GM19397 (cell line): ENCODE data around the gene OR1Q1.
"Not testable (repeated sequence)": the region's sequence is repeated elsewhere in the genome, so short reads cannot be mapped to it uniquely, and the experiment has no call there.

Source experiments
- ATAC-seq: cut with Tn5 transposase; IDR thresholded peaks from one replicate; pipeline ENCODE4 v1.9.1; 2021; ENCODE audit warnings: mild to moderate bottlenecking, moderate library complexity; ENCODE audit not compliant: unreplicated experiment

The OR1Q1 gene

GRCh38 chr9:122614362-122614761, at the start of gene OR1Q1:
Gene OR1Q1, plus strand, starts transcription at chr9:122614738. Its CDS starts 0 bp downstream, at chr9:122614738.
- ATAC-seq, result no peak

GRCh38 chr9:122567901-122568300, 46.6 kb upstream of the OR1Q1 start:
- ATAC-seq, result no peak

- no peak for ATAC-seq
Observed at GRCh38 chr9:122572456-122572855, 42.1 kb upstream of the OR1Q1 start.

- no peak for ATAC-seq
Observed at GRCh38 chr9:122579874-122580273, 34.7 kb upstream of the OR1Q1 start.

- no peak for ATAC-seq
Observed at GRCh38 chr9:122580360-122580759, 34.2 kb upstream of the OR1Q1 start.

GRCh38 chr9:122583284-122583683, 31.3 kb upstream of the OR1Q1 start, which contains the start of gene OR1L8:
Gene OR1L8, minus strand, starts transcription at chr9:122583384. Its CDS starts 14,907 bp downstream, at chr9:122568477.
- ATAC-seq, result not testable (repeated sequence)

GRCh38 chr9:122605691-122606090, 8.8 kb upstream of the OR1Q1 start:
- no peak for ATAC-seq

GRCh38 chr9:122606587-122606986, 8.0 kb upstream of the OR1Q1 start:
- no peak for ATAC-seq

- no peak for ATAC-seq
Observed at GRCh38 chr9:122609804-122610203, 4.7 kb upstream of the OR1Q1 start.

- ATAC-seq, result no peak
Observed at GRCh38 chr9:122619996-122620395, 5.5 kb downstream of the OR1Q1 start.

- ATAC-seq, result no peak
Observed at GRCh38 chr9:122642226-122642625, 27.7 kb downstream of the OR1Q1 start.

- ATAC-seq, result no peak
Observed at GRCh38 chr9:122656378-122656777, 41.8 kb downstream of the OR1Q1 start.

GRCh38 chr9:122657527-122657926, 43.0 kb downstream of the OR1Q1 start, which contains the start of gene OR1B1:
Gene OR1B1, minus strand, starts transcription at chr9:122657627.
- no peak for ATAC-seq

- no peak for ATAC-seq
Observed at GRCh38 chr9:122661416-122661815, 46.9 kb downstream of the OR1Q1 start, which contains the start of gene OR1L1. Gene OR1L1, plus strand, starts transcription at chr9:122661716. Its CDS starts 0 bp downstream, at chr9:122661716.
